Body of pancreas (tissue), 4 donors: ENCODE results near the gene ABCC4. TPM values are rescaled to one million over a fixed set of nuclear protein-coding genes. Genes with fewer than 3 reads are reported as not detected.

Experiments used
- ATAC-seq: fragments of 150-250 bp; one replicate; pipeline ENCODE4 v1.9.1; 2016
- DNase-seq, 4 donors: peaks; one replicate each; pipeline ENCODE4 v3.0.0-alpha.2; 2019
- H3K27ac ChIP-seq, 4 donors: fragments of 200-600 bp; sonication (generic); 1 replicate in 3 of 4; 2 replicates in 1 of 4; pipeline versions ENCODE4 v1.5.1 to v1.6.1; 2016 to 2019; ENCODE audit warnings: mild to moderate bottlenecking in 1 of 4, mixed read lengths in 1 of 4, moderate library complexity in 1 of 4
- H3K27me3 ChIP-seq, 2 donors: fragments of 200-600 bp; sonication (generic); one replicate each; pipeline ENCODE4 v1.6.0; 2016; ENCODE audit warnings: mild to moderate bottlenecking in 1 of 2
- H3K36me3 ChIP-seq, 2 donors: fragments of 200-600 bp; sonication (generic); replicated peaks in 1 of 2; 2 replicates each; pipeline ENCODE4 v1.5.1; 2016; ENCODE audit warnings: low read depth in 2 of 2; ENCODE audit not compliant: insufficient read depth in 1 of 2
- H3K4me1 ChIP-seq: fragments of 200-600 bp; sonication (generic); one replicate; pipeline ENCODE4 v1.6.0; 2016
- H3K4me3 ChIP-seq, 2 donors: fragments of 200-600 bp; sonication (generic); 1 replicate in 1 of 2; 2 replicates in 1 of 2; pipeline ENCODE4 v1.5.1; 2016 to 2019
- H3K9me3 ChIP-seq, 3 donors: fragments of 200-600 bp; sonication (generic); 1 replicate in 2 of 3; 2 replicates in 1 of 3; pipeline ENCODE4 v1.5.1; 2016
- CTCF ChIP-seq, 7 experiments: fragments of 450-650 bp in 4 of 7; fragments of 200-600 bp in 3 of 7; sonication (generic) in 3 of 7; IDR thresholded peaks; one replicate each; pipeline ENCODE4 v1.5.1; 2016 to 2019; ENCODE audit warnings: antibody characterized with exemption in 7 of 7
- POLR2A ChIP-seq, 3 donors: fragments of 450-650 bp; IDR thresholded peaks; one replicate each; pipeline ENCODE4 v1.6.1; 2016; ENCODE audit warnings: antibody characterized with exemption in 3 of 3, mild to moderate bottlenecking in 2 of 3
- WGBS, 2 donors: methylation state at CpG; one replicate each; pipeline ENCODE4 v1.1.5; 2017; 5-methylcytosine and 5-hydroxymethylcytosine counted together
- intact Hi-C: fragments of 100-400 bp; cut with DNase I; formaldehyde crosslinking; loops from one replicate; pipeline ENCODE4 v1.15.1; 2023
- total RNA-seq, 2 donors: library from RNA; depleted of rRNA; stranded (reverse); fragments of >200 nt; gene quantifications; one replicate each; pipeline ENCODE4 v1.1.0, GENCODE V29; 2016

The ABCC4 gene
- total RNA-seq, 2 donors from 2014 or later = 5.4 to 6.6 TPM

GRCh38 chr13:95235974-95236373, 65.3 kb downstream of the ABCC4 start:
- Histone ChIP-seq H3K27ac (no peak overlapping the region), H3K9me3 (no peaks in the 10 kb centered on the region), H3K36me3 (no peaks in the 10 kb centered on the region), H3K4me1 (no peaks in the 10 kb centered on the region), H3K4me3 (no peak overlapping the region), H3K27me3 (no peaks in the 10 kb centered on the region)
- ATAC-seq (no peak), DNase-seq (no peak)
- WGBS, 2 donors = 76 to 80% methylated on average over 7 of the region's 7 CpGs
- TF ChIP-seq CTCF (IDR thresholded peaks at IDR 0.05) = no peak
- TF ChIP-seq POLR2A (IDR thresholded peaks at IDR 0.05) = no peak
- intact Hi-C loops = no loop called here

DNA sequence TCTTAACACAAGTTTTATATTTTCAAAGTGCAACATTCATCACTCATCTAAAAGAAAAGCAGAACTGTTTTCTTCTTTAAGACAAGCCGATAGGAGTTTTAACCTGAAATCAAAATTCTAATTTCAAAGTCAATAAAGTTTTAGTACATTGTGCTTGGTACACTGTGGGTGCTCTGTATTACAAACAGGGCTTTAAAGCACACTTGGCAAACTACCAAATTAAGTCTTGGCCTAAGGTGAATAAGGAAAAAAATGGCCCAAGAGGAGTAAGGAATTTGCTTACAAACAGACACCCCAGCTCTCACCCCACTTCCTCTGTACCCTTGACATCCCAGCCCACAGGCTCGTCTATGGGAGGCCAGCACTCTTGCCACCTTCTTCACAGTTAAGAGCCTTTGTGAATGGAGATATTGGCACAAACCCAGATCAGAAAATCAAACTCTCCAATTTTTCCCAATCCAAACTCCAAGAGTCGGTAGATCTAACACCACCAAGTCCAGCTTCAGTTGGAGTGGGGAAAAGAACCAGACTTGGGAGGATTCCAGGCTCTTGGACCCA, 66.0 kb downstream of the ABCC4 start:
- intact Hi-C loops = no loop called here
- Histone ChIP-seq H3K27me3 (no peaks in the 10 kb centered on the region), H3K9me3 (no peaks in the 10 kb centered on the region), H3K27ac (no peak overlapping the region), H3K4me3 (no peak overlapping the region), H3K36me3 (no peaks in the 10 kb centered on the region), H3K4me1 (no peaks in the 10 kb centered on the region)
- ATAC-seq (no peak), DNase-seq (no peak)
- WGBS, 2 donors = 54 to 58% methylated on average over 3 of the region's 3 CpGs
- no peak for TF ChIP-seq POLR2A (IDR thresholded peaks at IDR 0.05)
- no peak for TF ChIP-seq CTCF (IDR thresholded peaks at IDR 0.05)

- Histone ChIP-seq H3K9me3 (no peaks in the 10 kb centered on the region), H3K27me3 (no peaks in the 10 kb centered on the region), H3K4me3 (no peak overlapping the region), H3K27ac (no peak overlapping the region), H3K4me1 (no peaks in the 10 kb centered on the region), H3K36me3 (no peaks in the 10 kb centered on the region)
- intact Hi-C loops = no loop called here
- TF ChIP-seq CTCF (IDR thresholded peaks at IDR 0.05) (no peak), POLR2A (IDR thresholded peaks at IDR 0.05) (no peak)
- 74 to 84% methylated on average over 2 of the region's 2 CpGs for WGBS, 2 donors
- ATAC-seq (no peak), DNase-seq (no peak)
Observed at GRCh38 chr13:95234242-95234641, 67.0 kb downstream of the ABCC4 start.

- DNase-seq (no peak), ATAC-seq (no peak)
- Histone ChIP-seq H3K4me1 (no peaks in the 10 kb centered on the region), H3K36me3 (no peaks in the 10 kb centered on the region), H3K27me3 (no peaks in the 10 kb centered on the region), H3K4me3 (no peak overlapping the region), H3K27ac (no peak overlapping the region), H3K9me3 (no peaks in the 10 kb centered on the region)
- TF ChIP-seq CTCF (IDR thresholded peaks at IDR 0.05) (no peak), POLR2A (IDR thresholded peaks at IDR 0.05) (no peak)
- intact Hi-C loops = no loop called here
- 93 to 94% methylated on average over 4 of the region's 4 CpGs for WGBS, 2 donors
Observed at GRCh38 chr13:95233026-95233635, 68.1 kb downstream of the ABCC4 start.

GRCh38 chr13:95231393-95231792, 69.9 kb downstream of the ABCC4 start:
- no peaks in the 10 kb centered on the region for H3K4me1 ChIP-seq
- intact Hi-C loops = no loop called here
- DNase-seq (no peak), ATAC-seq (no peak)
- H3K4me3 ChIP-seq = no peak overlapping the region
- WGBS, 2 donors = 80 to 83% methylated on average over 9 of the region's 9 CpGs
- TF ChIP-seq CTCF (IDR thresholded peaks at IDR 0.05) (no peak), POLR2A (IDR thresholded peaks at IDR 0.05) (no peak)
- H3K9me3 ChIP-seq = no peaks in the 10 kb centered on the region
- no peaks in the 10 kb centered on the region for H3K36me3 ChIP-seq
- no peak overlapping the region for H3K27ac ChIP-seq
- no peaks in the 10 kb centered on the region for H3K27me3 ChIP-seq
